Activated B cell treated with CpG ODN at 0.5 μM for 24 hours (primary cell): ENCODE data around the gene TBC1D22A. TPM values are rescaled to one million over a fixed set of nuclear protein-coding genes. Genes with fewer than 3 reads are reported as not detected.

Source experiments
- ATAC-seq: fragments of 200-7000 bp; cut with Tn5 transposase; one replicate; pipeline ENCODE4 v1.10.0; 2021; ENCODE audit warnings: low read depth, mild to moderate bottlenecking, moderate library complexity
- CTCF ChIA-PET: fragments of 350-600 bp; sonication (Branson Sonifier 250); formaldehyde crosslinking; loops from one replicate; lab custom pipeline; 2021; ENCODE audit warnings: antibody characterized with exemption; lab: Charles Lee
- POLR2A ChIA-PET: fragments of 350-600 bp; sonication (Branson Sonifier 250); formaldehyde crosslinking; loops from one replicate; lab custom pipeline; 2021; ENCODE audit warnings: antibody characterized with exemption; lab: Charles Lee
- DNase-seq: peaks from one replicate; pipeline ENCODE4 v3.0.0; 2022
- H3K27ac Mint-ChIP-seq: one replicate; pipeline ENCODE4 v1.8.0; 2020; ENCODE audit warnings: mixed read lengths
- H3K27me3 Mint-ChIP-seq: one replicate; pipeline ENCODE4 v1.8.0; 2021; ENCODE audit warnings: mixed read lengths
- H3K36me3 Mint-ChIP-seq: one replicate; pipeline ENCODE4 v1.8.0; 2021; ENCODE audit warnings: low read depth, mixed read lengths
- H3K4me1 Mint-ChIP-seq: one replicate; pipeline ENCODE4 v1.8.0; 2021; ENCODE audit warnings: mixed read lengths
- H3K4me3 Mint-ChIP-seq: one replicate; pipeline ENCODE4 v1.8.0; 2020; ENCODE audit warnings: mild to moderate bottlenecking, mixed read lengths
- H3K9me3 Mint-ChIP-seq: one replicate; pipeline ENCODE4 v1.8.0; 2020; ENCODE audit warnings: mixed read lengths
- intact Hi-C: fragments of 100-400 bp; cut with micrococcal nuclease; formaldehyde crosslinking; loops from one replicate; pipeline ENCODE4 v1.15.1; 2024
- total RNA-seq: library from RNA; stranded (reverse); gene quantifications from 2 replicates; pipeline ENCODE4 v1.2.3, GENCODE V29; 2022
- TF ChIP-seq, protein P1 (sequence below): fragments of 200-600 bp; IDR thresholded peaks from one replicate; pipeline ENCODE4 v1.8.0; 2022; ENCODE audit warnings: antibody characterized with exemption, mild to moderate bottlenecking

Gene TBC1D22A
- total RNA-seq, 1 donor from 2014 or later: 85.9 TPM

DNA sequence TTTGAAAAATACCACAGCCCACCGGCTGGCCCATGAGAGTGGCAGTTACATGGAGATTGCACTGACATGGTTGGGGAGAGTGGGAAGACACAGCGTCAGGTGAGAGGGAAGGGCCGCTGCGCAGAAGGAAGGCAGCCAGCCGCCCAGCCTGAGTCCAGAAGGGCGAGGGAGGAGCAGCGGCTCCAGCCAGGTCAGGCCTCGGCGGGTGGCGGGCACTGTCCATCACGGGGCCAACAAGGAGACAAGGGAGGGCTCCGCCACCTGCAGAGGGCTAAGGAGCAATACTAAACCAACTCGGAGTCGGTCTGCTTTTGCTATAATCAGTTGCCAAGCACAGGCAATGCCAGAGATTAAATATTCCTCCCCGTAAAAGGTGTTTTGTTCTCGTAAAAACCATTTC lies 384.5 kb downstream of the TBC1D22A start:
- no peak overlapping the region for H3K27ac Mint-ChIP-seq
- intact Hi-C loops: no loop called here
- ChIA-PET CTCF (no interaction called here), POLR2A (no interaction called here)
- DNase-seq: no peak
- H3K36me3 Mint-ChIP-seq: peaks cover 43% of the 10 kb centered on the region
- peaks cover 2% of the 10 kb centered on the region for H3K4me1 Mint-ChIP-seq
- no peak overlapping the region for H3K4me3 Mint-ChIP-seq
- no peaks in the 10 kb centered on the region for H3K9me3 Mint-ChIP-seq
- TF ChIP-seq, protein P1, sequence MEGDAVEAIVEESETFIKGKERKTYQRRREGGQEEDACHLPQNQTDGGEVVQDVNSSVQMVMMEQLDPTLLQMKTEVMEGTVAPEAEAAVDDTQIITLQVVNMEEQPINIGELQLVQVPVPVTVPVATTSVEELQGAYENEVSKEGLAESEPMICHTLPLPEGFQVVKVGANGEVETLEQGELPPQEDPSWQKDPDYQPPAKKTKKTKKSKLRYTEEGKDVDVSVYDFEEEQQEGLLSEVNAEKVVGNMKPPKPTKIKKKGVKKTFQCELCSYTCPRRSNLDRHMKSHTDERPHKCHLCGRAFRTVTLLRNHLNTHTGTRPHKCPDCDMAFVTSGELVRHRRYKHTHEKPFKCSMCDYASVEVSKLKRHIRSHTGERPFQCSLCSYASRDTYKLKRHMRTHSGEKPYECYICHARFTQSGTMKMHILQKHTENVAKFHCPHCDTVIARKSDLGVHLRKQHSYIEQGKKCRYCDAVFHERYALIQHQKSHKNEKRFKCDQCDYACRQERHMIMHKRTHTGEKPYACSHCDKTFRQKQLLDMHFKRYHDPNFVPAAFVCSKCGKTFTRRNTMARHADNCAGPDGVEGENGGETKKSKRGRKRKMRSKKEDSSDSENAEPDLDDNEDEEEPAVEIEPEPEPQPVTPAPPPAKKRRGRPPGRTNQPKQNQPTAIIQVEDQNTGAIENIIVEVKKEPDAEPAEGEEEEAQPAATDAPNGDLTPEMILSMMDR: no peak
- no peak for ATAC-seq
- no peaks in the 10 kb centered on the region for H3K27me3 Mint-ChIP-seq

DNA sequence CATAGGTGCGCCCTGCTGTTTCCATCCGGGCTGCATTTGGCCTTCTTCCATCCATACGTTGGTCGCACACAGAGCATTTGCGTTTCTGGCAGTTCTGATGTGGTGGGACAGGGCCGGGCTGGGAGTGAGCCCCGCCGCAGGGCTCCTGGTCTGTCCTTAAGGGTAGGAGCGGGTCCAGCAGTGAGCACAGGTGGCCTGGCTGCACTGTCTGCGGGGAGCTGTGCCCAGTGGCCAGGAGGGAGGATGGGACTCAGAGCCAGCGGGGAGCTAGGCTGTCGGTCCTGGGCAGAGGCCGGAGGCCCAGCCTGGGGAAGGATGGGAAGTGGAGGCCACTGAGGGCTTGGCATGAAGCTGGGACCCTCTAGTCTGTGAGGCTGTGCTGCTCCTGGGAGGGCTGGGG lies 385.1 kb downstream of the TBC1D22A start:
- H3K9me3 Mint-ChIP-seq: no peaks in the 10 kb centered on the region
- TF ChIP-seq, protein P1: no peak
- no peak for DNase-seq
- no peak overlapping the region for H3K27ac Mint-ChIP-seq
- ATAC-seq: no peak
- intact Hi-C loops: no loop called here
- H3K27me3 Mint-ChIP-seq: no peaks in the 10 kb centered on the region
- POLR2A ChIA-PET: no interaction called here
- peaks cover 2% of the 10 kb centered on the region for H3K4me1 Mint-ChIP-seq
- H3K36me3 Mint-ChIP-seq: peaks cover 47% of the 10 kb centered on the region
- CTCF ChIA-PET: no interaction called here
- H3K4me3 Mint-ChIP-seq: no peak overlapping the region

DNA sequence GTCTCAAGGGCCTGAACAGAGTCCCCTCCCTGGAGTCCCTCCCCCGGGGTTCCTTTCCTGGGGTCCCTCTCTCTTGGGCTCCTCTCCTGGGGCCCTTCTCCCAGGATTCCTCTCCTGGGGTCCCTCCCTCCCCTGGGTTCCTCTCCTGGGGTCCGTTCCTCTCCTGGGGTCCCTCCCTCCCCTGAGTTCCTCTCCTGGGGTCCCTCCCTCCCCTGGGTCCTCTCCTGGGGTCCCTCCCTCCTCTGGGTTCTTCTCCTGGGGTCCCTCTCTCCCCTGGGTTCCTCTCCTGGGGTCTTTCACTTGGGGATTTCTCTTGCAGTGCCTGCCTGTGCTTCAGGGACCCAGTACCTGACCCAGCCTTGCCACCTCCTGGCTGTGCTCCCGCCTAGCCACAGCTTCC lies 386.1 kb downstream of the TBC1D22A start:
- ChIA-PET CTCF (no interaction called here), POLR2A (no interaction called here)
- TF ChIP-seq, protein P1: no peak
- no peaks in the 10 kb centered on the region for H3K9me3 Mint-ChIP-seq
- intact Hi-C loops: no loop called here
- ATAC-seq: no peak
- H3K27me3 Mint-ChIP-seq: no peaks in the 10 kb centered on the region
- no peak for DNase-seq
- no peak overlapping the region for H3K4me3 Mint-ChIP-seq
- peaks cover 2% of the 10 kb centered on the region for H3K4me1 Mint-ChIP-seq
- no peak overlapping the region for H3K27ac Mint-ChIP-seq
- peaks cover 51% of the 10 kb centered on the region for H3K36me3 Mint-ChIP-seq

DNA sequence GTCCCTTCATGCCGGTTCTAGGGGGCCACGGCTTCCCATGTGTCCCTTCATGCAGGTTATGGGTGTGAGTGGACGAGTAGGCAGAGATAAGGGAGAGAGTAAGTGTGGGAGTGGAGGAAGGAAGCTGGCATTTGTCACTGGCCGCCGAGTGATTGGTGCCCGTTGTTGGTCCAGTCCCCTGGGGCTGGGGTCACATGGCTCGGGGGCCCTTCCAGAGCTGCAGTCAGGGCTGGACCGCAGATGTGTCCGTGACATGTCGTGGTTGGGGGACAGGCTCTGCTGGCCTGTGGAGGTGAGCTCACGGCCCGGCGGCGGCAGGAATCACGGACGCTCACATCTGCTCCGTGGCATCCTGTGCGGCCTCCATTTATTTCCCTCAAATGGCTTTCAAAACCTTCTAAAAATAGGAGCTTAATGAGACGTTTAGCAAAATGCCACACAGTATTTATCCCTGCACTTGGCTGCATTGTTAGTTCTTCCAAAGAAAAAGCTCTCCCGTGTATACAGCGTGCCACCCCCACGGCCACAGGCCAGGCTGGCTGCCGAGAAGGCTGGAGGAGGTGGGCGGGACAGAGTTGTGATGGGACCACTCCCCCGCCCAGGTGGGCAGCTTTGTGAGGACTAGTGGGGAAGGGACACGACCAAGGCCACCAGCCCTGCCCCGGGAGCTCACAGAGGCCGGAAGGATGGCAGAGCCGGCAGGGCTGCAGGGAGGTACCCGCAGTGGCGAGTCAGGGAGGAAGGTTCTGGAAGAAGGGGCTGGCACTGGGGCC lies 386.7 kb downstream of the TBC1D22A start:
- H3K36me3 Mint-ChIP-seq: peaks cover 49% of the 10 kb centered on the region
- ATAC-seq: no peak
- intact Hi-C loops: no loop called here
- no peaks in the 10 kb centered on the region for H3K27me3 Mint-ChIP-seq
- ChIA-PET CTCF (no interaction called here), POLR2A (no interaction called here)
- H3K4me1 Mint-ChIP-seq: peaks cover 2% of the 10 kb centered on the region
- TF ChIP-seq, protein P1: no peak
- H3K9me3 Mint-ChIP-seq: no peaks in the 10 kb centered on the region
- no peak overlapping the region for H3K4me3 Mint-ChIP-seq
- H3K27ac Mint-ChIP-seq: no peak overlapping the region
- no peak for DNase-seq

DNA sequence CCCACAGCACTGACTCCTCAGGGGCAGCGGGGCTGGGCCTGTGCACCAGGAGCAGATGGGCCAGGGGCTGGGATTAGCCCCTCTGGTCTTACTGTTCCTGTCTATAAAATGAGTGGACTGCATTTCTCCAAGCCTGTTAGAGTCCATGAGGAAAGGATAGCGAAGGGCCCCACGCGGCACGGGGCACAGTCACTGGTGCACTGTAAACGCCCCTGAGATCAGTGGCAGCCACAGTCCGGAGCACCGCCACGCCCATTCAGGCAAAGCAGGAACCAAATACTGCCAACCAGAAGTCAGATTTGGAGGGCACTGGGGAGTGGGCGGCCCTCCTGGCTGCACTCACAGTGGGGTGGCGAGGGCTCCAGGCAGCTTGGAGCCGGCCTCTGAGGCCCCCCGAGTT lies 387.5 kb downstream of the TBC1D22A start:
- Mint-ChIP-seq H3K36me3 (peaks cover 52% of the 10 kb centered on the region), H3K9me3 (no peaks in the 10 kb centered on the region), H3K27ac (no peak overlapping the region), H3K4me3 (no peak overlapping the region), H3K4me1 (peaks cover 2% of the 10 kb centered on the region), H3K27me3 (no peaks in the 10 kb centered on the region)
- ChIA-PET CTCF (no interaction called here), POLR2A (no interaction called here)
- DNase-seq (no peak), ATAC-seq (no peak)
- intact Hi-C loops: no loop called here
- TF ChIP-seq, protein P1: no peak
